NCI-H1092 (cell line): ENCODE results near the gene NOS1AP.
A peak's percentile ranks its signal among the peaks of the same experiment; 100 is the strongest.

Experiments used
- DNase-seq: peaks from one replicate; lab custom pipeline; 2025; lab: John Stamatoyannopoulos, UW

NOS1AP gene

GRCh38 chr1:162256287-162256686 is 186.8 kb downstream of the NOS1AP start:
- no peak for DNase-seq

DNA sequence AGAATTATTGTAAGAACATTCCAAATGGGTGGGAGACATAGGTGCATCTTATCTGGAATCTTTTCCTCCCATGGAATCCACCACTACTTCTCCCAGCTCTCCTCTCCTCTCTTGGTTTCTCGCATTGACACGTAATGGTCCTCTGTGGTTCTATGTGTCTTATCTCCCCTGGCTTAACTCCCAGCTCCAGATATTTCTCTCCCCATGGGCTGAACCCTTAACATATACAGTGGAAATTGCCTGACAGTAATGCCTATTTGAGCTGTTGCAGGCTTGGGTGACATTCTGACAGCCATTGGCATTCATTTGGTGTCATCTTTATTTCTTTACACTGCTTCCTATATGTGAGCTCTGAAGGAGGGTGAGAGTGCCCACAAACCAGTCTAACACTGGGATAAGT is 188.9 kb downstream of the NOS1AP start:
- no peak for DNase-seq

DNA sequence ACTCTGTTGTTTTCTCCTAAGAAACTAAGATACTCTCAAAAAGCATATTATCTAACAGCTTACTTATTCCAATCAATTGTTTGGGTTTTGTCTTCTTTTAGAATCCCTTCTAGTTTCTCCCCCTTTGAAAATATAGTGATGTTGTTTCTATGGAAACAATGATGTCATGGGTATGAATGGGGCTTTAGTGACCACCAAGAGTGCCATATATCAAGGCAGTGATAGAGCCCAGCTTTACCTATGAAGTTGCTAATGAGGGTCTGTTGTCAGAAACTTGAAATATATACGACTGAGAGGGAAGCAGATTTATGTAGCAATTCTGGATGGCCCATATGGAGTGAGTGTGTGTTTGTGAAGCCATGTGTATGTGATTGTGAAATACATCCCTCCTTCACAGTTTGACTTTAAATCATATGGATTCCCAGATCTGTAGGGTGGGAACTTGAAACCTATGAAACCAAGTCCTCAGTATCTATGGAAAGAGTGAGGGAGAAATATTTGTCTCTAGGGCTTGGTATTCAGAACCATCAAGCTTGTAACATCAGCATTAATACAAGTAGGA is 190.5 kb downstream of the NOS1AP start:
- DNase-seq: no peak

GRCh38 chr1:162264108-162264507 is 194.6 kb downstream of the NOS1AP start:
- DNase-seq: no peak

DNA sequence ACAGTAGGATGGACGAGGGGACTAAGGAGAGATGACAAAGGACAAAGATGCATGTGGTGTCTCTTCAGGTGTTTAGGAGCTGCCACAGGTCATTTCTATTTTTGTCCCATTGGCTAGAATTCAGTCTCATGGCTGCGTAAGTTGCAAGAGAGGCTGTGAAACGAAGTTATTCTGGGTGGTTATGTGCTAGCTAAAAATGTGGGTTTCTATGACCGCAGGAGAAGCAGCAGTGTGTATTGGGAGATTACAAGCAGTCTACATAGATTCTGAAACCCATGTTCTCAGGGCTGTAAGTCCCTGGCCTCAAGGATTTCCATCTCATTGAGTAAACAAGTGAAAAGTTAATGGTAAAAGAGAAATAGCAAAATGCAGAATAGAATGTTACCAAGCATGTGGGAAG is 196.5 kb downstream of the NOS1AP start:
- no peak for DNase-seq

- no peak for DNase-seq
Observed at GRCh38 chr1:162270016-162270770, 200.7 kb downstream of the NOS1AP start.

GRCh38 chr1:162271972-162272371 is 202.5 kb downstream of the NOS1AP start:
- DNase-seq: no peak

- no peak for DNase-seq
Observed at GRCh38 chr1:162272419-162272818, 202.9 kb downstream of the NOS1AP start.

DNA sequence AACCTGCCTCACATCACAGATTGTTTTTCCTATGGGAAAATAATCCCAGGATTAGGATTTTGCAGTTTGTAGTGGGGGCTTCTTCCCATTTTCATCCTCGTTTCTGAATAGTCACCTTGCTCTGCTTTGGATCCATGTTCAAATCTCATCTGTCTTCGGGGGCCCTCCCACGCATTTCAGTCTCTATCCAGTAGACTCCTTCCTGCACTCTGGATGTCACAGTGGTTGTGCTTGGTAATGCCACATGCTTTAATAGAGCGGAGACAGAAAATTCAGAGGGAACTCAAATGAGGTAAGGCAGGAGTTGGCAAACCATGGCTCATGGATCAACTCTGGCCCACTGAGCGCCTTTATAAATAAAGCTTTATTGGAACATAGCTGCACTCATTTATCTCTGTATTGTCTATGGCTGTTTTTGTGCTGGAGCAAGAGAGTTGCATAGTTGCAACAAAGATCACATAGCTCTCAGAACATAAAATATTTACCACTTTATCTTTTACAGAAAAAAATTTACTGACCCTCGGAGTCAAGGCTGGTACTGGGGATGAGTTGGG is 206.2 kb downstream of the NOS1AP start:
- DNase-seq: no peak

GRCh38 chr1:162276493-162276892 is 207.0 kb downstream of the NOS1AP start:
- no peak for DNase-seq

GRCh38 chr1:162279136-162279498 is 209.6 kb downstream of the NOS1AP start:
- DNase-seq: peak; percentile 55

DNA sequence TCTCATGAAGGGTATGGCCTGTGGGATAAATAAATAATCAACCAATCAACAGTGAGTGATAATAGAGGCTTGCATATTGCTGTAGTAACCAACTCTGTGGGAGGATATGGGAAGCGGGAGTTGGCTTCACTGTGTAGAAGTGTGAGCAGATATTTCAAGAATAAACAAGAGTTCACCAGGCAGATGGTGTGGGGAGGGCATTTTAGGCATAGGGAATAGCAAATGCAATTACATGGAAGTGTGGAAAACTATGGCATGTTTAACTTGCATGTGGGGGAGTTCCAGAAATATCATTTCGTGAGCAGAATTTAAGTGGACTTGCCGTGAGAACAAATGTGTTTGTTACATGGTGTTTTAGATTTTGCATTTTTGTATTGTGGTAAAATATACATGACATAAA is 211.9 kb downstream of the NOS1AP start:
- DNase-seq: no peak

DNA sequence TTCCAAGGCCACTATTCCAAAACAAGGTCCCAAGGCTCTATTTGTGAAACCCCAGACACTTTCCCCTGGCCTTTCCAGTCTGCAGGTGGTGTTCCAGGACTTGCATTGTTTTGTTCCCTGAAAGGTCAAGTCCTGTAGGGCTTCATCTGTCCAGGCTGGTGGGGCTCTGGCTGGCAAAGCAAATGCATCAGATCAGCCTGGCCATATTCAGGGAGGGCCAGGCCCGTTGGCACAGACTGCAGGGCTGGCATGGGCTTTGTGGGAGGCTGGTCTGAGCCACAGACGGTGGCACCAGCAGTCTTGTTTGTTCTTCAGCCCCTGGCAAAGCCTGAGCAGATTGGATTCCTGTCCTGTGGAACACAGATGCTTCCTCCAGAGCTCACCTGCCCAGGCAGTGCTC is 214.2 kb downstream of the NOS1AP start:
- no peak for DNase-seq

GRCh38 chr1:162284206-162284955 is 214.9 kb downstream of the NOS1AP start:
- no peak for DNase-seq

GRCh38 chr1:162285149-162285561 is 215.7 kb downstream of the NOS1AP start:
- peak; percentile 11 for DNase-seq

DNA sequence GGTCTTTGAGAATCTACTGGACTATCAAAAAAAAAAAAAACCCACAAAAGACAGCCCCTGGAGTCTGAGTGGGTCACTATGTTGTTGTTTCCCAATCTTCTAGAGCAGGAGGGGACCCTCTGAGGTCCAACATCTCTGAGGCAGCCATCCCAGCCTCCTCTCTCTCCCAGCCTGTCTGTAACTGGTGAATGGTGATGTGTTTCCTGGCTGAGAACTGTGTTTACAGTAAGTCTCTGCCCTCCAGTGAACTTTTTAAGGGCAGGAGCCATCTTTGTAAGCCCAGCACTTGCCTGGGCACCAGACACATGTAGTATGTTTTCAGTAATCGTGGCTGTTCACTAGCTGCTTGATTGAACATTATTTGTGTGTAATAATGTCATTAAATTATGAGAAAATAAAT is 221.5 kb downstream of the NOS1AP start:
- no peak for DNase-seq

- DNase-seq: no peak
Observed at GRCh38 chr1:162292422-162292849, 222.9 kb downstream of the NOS1AP start.

GRCh38 chr1:162293073-162293692 is 223.7 kb downstream of the NOS1AP start:
- DNase-seq: no peak

- no peak for DNase-seq
Observed at GRCh38 chr1:162294015-162294414, 224.5 kb downstream of the NOS1AP start.

DNA sequence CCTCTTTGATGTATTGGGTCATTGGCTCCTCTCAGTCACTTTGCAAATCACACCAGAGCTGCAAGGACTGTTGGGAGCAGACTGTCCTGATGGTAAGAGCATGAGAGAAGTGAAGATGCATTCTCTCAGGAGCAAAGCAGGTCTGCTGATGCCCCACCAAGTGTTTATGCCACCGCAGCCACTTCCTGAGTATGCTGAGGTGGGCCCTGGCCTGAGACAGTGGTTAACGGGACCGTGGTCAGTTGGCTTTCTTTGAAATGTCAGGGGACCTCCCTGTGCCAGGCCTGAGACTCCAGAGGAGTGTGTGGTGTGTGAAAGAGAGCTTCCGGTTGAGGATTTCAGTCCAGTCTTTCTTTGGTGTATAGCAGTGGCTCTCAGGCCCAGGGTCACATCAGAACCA is 227.7 kb downstream of the NOS1AP start:
- DNase-seq: no peak

DNA sequence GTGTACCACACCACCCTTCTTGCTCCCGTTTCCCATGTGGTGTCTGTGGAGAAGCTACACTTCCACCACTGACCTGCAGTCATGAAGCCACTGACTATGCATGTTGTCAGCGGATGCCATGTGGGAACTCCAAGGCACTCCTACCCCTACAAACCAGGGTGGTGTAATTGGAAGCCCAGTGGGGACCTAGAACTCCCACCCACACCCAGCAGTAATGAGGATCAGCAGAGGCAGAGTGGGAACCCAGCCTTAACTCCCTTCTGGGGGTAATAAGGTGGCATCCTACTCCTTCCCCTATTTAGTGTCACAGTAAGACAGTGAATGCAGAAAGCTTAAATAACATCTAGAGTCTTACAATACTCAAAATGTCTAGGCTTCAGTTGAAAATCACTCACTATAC is 228.8 kb downstream of the NOS1AP start:
- no peak for DNase-seq

- no peak for DNase-seq
Observed at GRCh38 chr1:162299018-162299417, 229.5 kb downstream of the NOS1AP start.
